Heart right ventricle (tissue), 16 donors: ENCODE results near the gene SRPK3. TPM values are rescaled to one million over a fixed set of nuclear protein-coding genes. Genes with fewer than 3 reads are reported as not detected.
A peak's percentile ranks its signal among the peaks of the same experiment; 100 is the strongest.

Source experiments
- ATAC-seq, 8 donors: fragments of 200-7000 bp; cut with Tn5 transposase; one replicate each; pipeline ENCODE4 v1.9.1; 2020; ENCODE audit warnings: mild to moderate bottlenecking in 8 of 8, moderate library complexity in 8 of 8, moderate number of reproducible peaks in 1 of 8
- DNase-seq, 2 donors: peaks; one replicate each; pipeline ENCODE4 v3.0.0-alpha.2; 2020
- H3K27ac ChIP-seq, 10 donors: fragments of 200-600 bp; sonication (generic) in 2 of 10; one replicate each; pipeline versions ENCODE4 v1.5.0 to v1.8.0; 2020 to 2022; ENCODE audit warnings: mild to moderate bottlenecking in 3 of 10
- H3K27me3 ChIP-seq, 7 donors: fragments of 200-600 bp; one replicate each; pipeline ENCODE4 v1.8.0; 2021 to 2022; ENCODE audit warnings: mild to moderate bottlenecking in 2 of 7
- H3K36me3 ChIP-seq, 9 donors: fragments of 200-600 bp; sonication (generic) in 1 of 9; one replicate each; pipeline versions ENCODE4 v1.5.0 to v1.8.0; 2020 to 2022; ENCODE audit warnings: mild to moderate bottlenecking in 2 of 9
- H3K4me1 ChIP-seq, 9 donors: fragments of 200-600 bp; sonication (generic) in 1 of 9; one replicate each; pipeline versions ENCODE4 v1.5.0 to v1.8.0; 2020 to 2022; ENCODE audit warnings: mild to moderate bottlenecking in 4 of 9
- H3K4me3 ChIP-seq, 10 donors: fragments of 200-600 bp; sonication (generic) in 2 of 10; one replicate each; pipeline versions ENCODE4 v1.5.0 to v1.8.0; 2020 to 2022; ENCODE audit warnings: mild to moderate bottlenecking in 7 of 10, moderate library complexity in 2 of 10
- H3K9me3 ChIP-seq, 11 donors: fragments of 200-600 bp in 10 of 11; sonication (generic) in 2 of 11; one replicate each; pipeline versions ENCODE4 v1.5.0 to v1.8.0; 2013 to 2022; ENCODE audit warnings: mild to moderate bottlenecking in 2 of 11, control low read depth in 1 of 11, moderate library complexity in 1 of 11
- CTCF ChIP-seq, 9 donors: fragments of 200-600 bp; sonication (generic) in 2 of 9; IDR thresholded peaks; one replicate each; pipeline versions ENCODE4 v1.5.0 to v1.8.0; 2021 to 2022; ENCODE audit warnings: antibody characterized with exemption in 9 of 9, mild to moderate bottlenecking in 5 of 9, moderate library complexity in 1 of 9
- WGBS, 2 donors: extraction: QIAGEN DNeasy Blood & Tissue Kit; methylation state at CpG; one replicate each; pipeline ENCODE4 v1.1.7; 2013; ENCODE audit warnings: inconsistent platforms in 1 of 2; 5-methylcytosine and 5-hydroxymethylcytosine counted together
- intact Hi-C, 10 donors: fragments of 100-400 bp; cut with DNase I; formaldehyde crosslinking; loops; one replicate each; pipeline versions ENCODE4 v1.11.1 to v1.14.2; 2022
- polyA plus RNA-seq, 2 donors: library from polyadenylated mRNA; stranded (reverse); fragments of 200-250 nt; gene quantifications; one replicate each; pipeline ENCODE4 v1.2.3, GENCODE V29; 2013
- total RNA-seq, 10 donors: library from RNA; stranded (reverse); fragmentation: NEBNext Ultra II Directional in 3 of 10; extraction: Animal tissue kit (Norgen Biotek cat#: 25700) in 3 of 10; gene quantifications; one replicate each; pipeline versions ENCODE4 v1.2.1 to v1.2.4, GENCODE V29; 2021 to 2023
- donor health status: Arrhythmogenic right ventricular cardiomyopathy.
- donor health status: ischemic (EF 13 %, LVEDD 7.1; RV severe dilation, severe dysfunction).
- donor health status: healthy with polysubstance abuse.
- donor health status: DM: no; HTN: yes; CAD: no.
- donor health status: DM: no; HTN: no; CAD: no.
- donor health status: ischemic (EF 25% LVEDD 6.9; RV normal size, moderate dysfunction).
- donor health status: ischemic (EF 25% LVEDD 5.7; RV mildly dilated, moderate dysfunction).
- donor health status: healthy.
- donor health status: DM: yes; HTN: yes; CAD: no.
- donor health status: Ischemic cardiomyopathy.
- donor health status: ischemic (EF 35%, LVEDD 5.7; RV mildly dilated, moderate dysfunction).
- donor health status: nonischemic (EF 11% LVEDD 7.7; RV severe dilation, severe dysfunction).
- donor health status: DM: yes; HTN: yes; CAD: no.
- donor health status: PGD.
- donor health status: ischemic (EF 29% LVEDD 5.4; RV normal size, mild dysfunction).
- donor health status: nonischemic (EF 23%, LVEDD 6.1; RV moderate dilation, normal function).

The SRPK3 gene
- total and polyA plus RNA-seq, 12 donors, result 9.9 to 52.7 (median 44.8) TPM

GRCh38 chrX:153828308-153828707, 47.5 kb downstream of the SRPK3 start:
- ATAC-seq, result peak in 2 of 8 donors; percentile 40 to 49
- Histone ChIP-seq H3K27me3 (peaks cover 0 to 94% (median 0%) of the 10 kb centered on the region in 7 donors), H3K9me3 (no peaks in the 10 kb centered on the region), H3K36me3 (no peaks in the 10 kb centered on the region), H3K27ac (peak overlapping the region in 2 of 10 donors; percentile 16 to 51), H3K4me1 (peaks cover 0 to 16% (median 0%) of the 10 kb centered on the region in 9 donors), H3K4me3 (peak overlapping the region in 6 of 10 donors; percentile 46 to 55 (median 52))
- no peak for DNase-seq
- no peak for TF ChIP-seq CTCF (IDR thresholded peaks at IDR 0.05)
- 21 to 46% methylated on average over 15 to 17 of the region's 17 CpGs for WGBS, 2 donors
- intact Hi-C loops, result no loop called here

- no peak for DNase-seq
- WGBS, 2 donors, result 2 to 4% methylated on average over 27 to 47 of the region's 50 CpGs
- H3K4me3 ChIP-seq, result peak overlapping the region; percentile 18 to 55 (median 49)
- peak overlapping the region in 3 of 10 donors; percentile 16 to 51 (median 28) for H3K27ac ChIP-seq
- H3K4me1 ChIP-seq, result peaks cover 0 to 16% (median 0%) of the 10 kb centered on the region in 9 donors
- intact Hi-C loops, result no loop called here
- ATAC-seq, result peak in 3 of 8 donors; percentile 32 to 56 (median 50)
- H3K27me3 ChIP-seq, result peaks cover 0 to 94% (median 0%) of the 10 kb centered on the region in 7 donors
- no peaks in the 10 kb centered on the region for H3K36me3 ChIP-seq
- TF ChIP-seq CTCF (IDR thresholded peaks at IDR 0.05), result no peak
- no peaks in the 10 kb centered on the region for H3K9me3 ChIP-seq
Measured at GRCh38 chrX:153828723-153829548, 48.1 kb downstream of the SRPK3 start.

- ATAC-seq, result peak in 5 of 8 donors; percentile 13 to 32 (median 17)
- Histone ChIP-seq H3K4me1 (peaks cover 0 to 16% (median 0%) of the 10 kb centered on the region in 9 donors), H3K9me3 (no peaks in the 10 kb centered on the region), H3K4me3 (peak overlapping the region; percentile 18 to 55 (median 49)), H3K27me3 (peaks cover 0 to 90% (median 0%) of the 10 kb centered on the region in 7 donors), H3K27ac (no peak overlapping the region), H3K36me3 (no peaks in the 10 kb centered on the region)
- no peak for DNase-seq
- TF ChIP-seq CTCF (IDR thresholded peaks at IDR 0.05), result no peak
- WGBS, 2 donors, result 0 to 1% methylated on average over 11 to 26 of the region's 27 CpGs
- intact Hi-C loops, result no loop called here
Measured at GRCh38 chrX:153829549-153829798, 48.6 kb downstream of the SRPK3 start.

GRCh38 chrX:153829799-153830639, 49.2 kb downstream of the SRPK3 start, which contains the start of gene PDZD4:
PDZD4 (minus strand) TSS chrX:153830544; CDS start chrX:153830298, 246 bp downstream.
- WGBS, 2 donors, result 1% methylated on average over 19 to 79 of the region's 97 CpGs
- Histone ChIP-seq H3K9me3 (no peaks in the 10 kb centered on the region), H3K4me3 (peak within 1 kb of the TSS; percentile 18 to 55 (median 49)), H3K4me1 (peaks cover 0 to 16% (median 0%) of the 10 kb centered on the region in 9 donors), H3K27ac (no peak within 1 kb of the TSS), H3K27me3 (peaks cover 0 to 91% (median 0%) of the 10 kb centered on the region in 7 donors), H3K36me3 (no peaks in the 10 kb centered on the region)
- no peak for DNase-seq
- peak in 5 of 8 donors; percentile 8 to 43 (median 32) for ATAC-seq
- no peak for TF ChIP-seq CTCF (IDR thresholded peaks at IDR 0.05)
- intact Hi-C loops, result no loop called here
